NT2/D1 (cell line): ENCODE data around the gene PSMG1.

Experiments
- DNase-seq: peaks from one replicate; pipeline ENCODE4 v3.0.0-alpha.2; 2011; ENCODE audit warnings: low read depth, low spot score
- H3K27me3 ChIP-seq: 2 replicates; pipeline ENCODE4 v1.6.0; 2011; ENCODE audit warnings: mild to moderate bottlenecking; ENCODE audit not compliant: insufficient read length, insufficient read depth
- H3K36me3 ChIP-seq: 2 replicates; pipeline ENCODE4 v1.6.1; 2011; ENCODE audit warnings: mild to moderate bottlenecking, low read length, mixed read lengths; ENCODE audit not compliant: insufficient read depth, insufficient read length
- H3K4me1 ChIP-seq: 2 replicates; pipeline ENCODE4 v1.5.1; 2011; ENCODE audit not compliant: insufficient read depth, insufficient read length
- H3K4me3 ChIP-seq: 2 replicates; pipeline ENCODE4 v1.5.1; 2011; ENCODE audit warnings: low read depth; ENCODE audit not compliant: insufficient read length
- H3K9ac ChIP-seq: 2 replicates; pipeline ENCODE4 v1.6.0; 2011; ENCODE audit warnings: low read depth; ENCODE audit not compliant: insufficient read length
- H3K9me3 ChIP-seq: 2 replicates; pipeline ENCODE4 v1.5.1; 2011; ENCODE audit warnings: mild to moderate bottlenecking, low read length; ENCODE audit not compliant: insufficient read depth
- SUZ12 ChIP-seq: IDR thresholded peaks from 2 replicates; pipeline ENCODE4 v1.6.1; 2011; ENCODE audit not compliant: insufficient read length, insufficient read depth; ENCODE audit errors: extremely low read depth
- YY1 ChIP-seq: IDR thresholded peaks from 2 replicates; pipeline ENCODE4 v1.6.1; 2011; ENCODE audit not compliant: insufficient read length, insufficient read depth
- ZNF274 ChIP-seq: IDR thresholded peaks from 2 replicates; pipeline ENCODE4 v1.6.1; 2011; ENCODE audit warnings: mild to moderate bottlenecking, low read depth, low read length

The PSMG1 gene

DNA sequence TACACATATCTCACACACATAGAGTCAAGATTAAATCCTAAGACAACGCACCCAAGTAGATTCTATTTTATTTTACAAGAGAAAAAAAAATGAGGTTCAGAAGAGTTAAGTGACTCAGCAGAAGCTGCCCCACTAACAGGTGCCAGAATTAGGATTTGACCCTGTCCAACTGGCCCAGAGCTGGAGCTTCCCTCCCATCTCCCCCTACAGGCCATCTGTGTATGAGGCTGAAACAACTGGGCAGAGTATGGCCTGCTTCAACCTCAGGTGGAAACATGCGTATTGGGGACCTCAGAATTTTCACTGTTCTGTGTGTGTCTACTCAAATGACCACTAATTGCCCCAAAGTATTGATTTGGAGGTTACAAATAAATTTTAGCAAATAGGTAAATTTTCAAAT, 29.9 kb downstream of the PSMG1 start:
- no peaks in the 10 kb centered on the region for H3K36me3 ChIP-seq
- H3K4me1 ChIP-seq, result no peaks in the 10 kb centered on the region
- DNase-seq, result no peak
- no peak overlapping the region for H3K9ac ChIP-seq
- H3K27me3 ChIP-seq, result no peaks in the 10 kb centered on the region
- H3K4me3 ChIP-seq, result no peak overlapping the region
- peaks cover 6% of the 10 kb centered on the region; the same call in 1 of the 2 replicates for H3K9me3 ChIP-seq
- TF ChIP-seq ZNF274, result no peak

DNA sequence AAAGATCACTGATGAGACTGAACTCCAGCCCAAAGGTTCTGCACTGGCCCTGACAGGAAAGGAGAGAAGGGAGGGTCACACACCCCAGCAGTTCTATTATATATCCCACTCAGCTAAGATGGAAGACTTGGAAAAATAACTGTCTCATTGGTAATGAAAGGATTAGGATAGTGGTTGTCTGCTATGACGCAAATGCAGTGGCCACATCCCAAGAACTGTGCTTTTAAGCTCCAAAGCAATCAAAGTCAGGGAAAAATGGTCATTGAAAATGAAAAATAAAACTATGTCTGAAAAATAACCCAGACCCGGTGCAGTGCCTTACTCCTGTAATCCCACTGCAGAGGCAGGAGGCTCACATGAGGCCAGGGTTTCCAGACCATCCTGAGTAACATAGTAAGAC, 31.0 kb downstream of the PSMG1 start:
- H3K9ac ChIP-seq, result no peak overlapping the region

DNA sequence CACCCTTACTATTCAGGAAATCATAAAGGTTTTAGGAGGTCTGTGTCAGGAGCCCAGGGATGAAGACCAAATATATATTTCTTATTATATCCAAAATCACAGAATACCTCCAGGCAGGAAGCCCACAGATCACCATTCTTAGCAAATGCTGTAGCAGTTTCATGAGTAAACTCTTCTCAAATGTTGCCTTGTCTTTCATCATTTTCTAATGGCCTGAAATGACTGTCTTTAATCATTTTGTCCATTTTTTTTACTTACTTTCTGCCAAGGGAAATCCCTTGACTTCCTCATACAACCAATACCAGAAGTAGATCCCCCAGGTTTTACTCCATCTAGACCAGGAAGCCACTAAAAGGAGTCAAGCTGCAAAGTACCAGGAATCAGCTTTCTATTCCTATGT, 32.4 kb downstream of the PSMG1 start:
- no peaks in the 10 kb centered on the region for H3K4me1 ChIP-seq
- DNase-seq, result no peak
- TF ChIP-seq SUZ12, result no peak
- no peak for TF ChIP-seq ZNF274
- no peak for TF ChIP-seq YY1
- H3K36me3 ChIP-seq, result no peaks in the 10 kb centered on the region
- no peak overlapping the region for H3K4me3 ChIP-seq
- no peaks in the 10 kb centered on the region for H3K27me3 ChIP-seq
- H3K9me3 ChIP-seq, result peaks cover 2% of the 10 kb centered on the region; the same call in 1 of the 2 replicates
- H3K9ac ChIP-seq, result no peak overlapping the region

More for the DNA sequence above, 31.0 kb downstream of the PSMG1 start:
- H3K9me3 ChIP-seq, result peaks cover 6% of the 10 kb centered on the region; the same call in 1 of the 2 replicates
- H3K4me1 ChIP-seq, result no peaks in the 10 kb centered on the region
- no peak for DNase-seq
- H3K36me3 ChIP-seq, result no peaks in the 10 kb centered on the region
- H3K27me3 ChIP-seq, result no peaks in the 10 kb centered on the region
- H3K4me3 ChIP-seq, result no peak overlapping the region
- TF ChIP-seq YY1 (no peak), ZNF274 (no peak), SUZ12 (no peak)

DNA sequence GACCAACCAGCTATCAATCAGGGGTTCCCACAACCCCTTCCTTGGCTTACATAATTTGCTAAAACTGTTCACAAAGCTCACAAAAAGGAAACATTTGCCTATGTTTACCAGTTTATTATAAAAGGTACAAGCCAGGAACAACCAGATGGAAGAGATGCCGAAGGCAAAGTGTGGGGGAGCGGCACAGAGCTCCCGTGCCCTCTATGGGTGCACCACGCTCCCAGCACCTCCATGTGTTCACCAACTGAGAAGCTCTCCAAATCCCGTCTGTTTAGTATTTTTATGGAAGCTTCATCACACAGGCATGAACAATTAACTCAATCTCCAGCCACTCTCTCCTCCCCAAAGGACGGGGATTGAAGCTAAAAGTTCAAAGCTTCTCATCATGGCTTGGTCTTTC, 32.9 kb downstream of the PSMG1 start:
- TF ChIP-seq YY1, result no peak
- no peak for TF ChIP-seq SUZ12
- TF ChIP-seq ZNF274, result no peak
- no peak for DNase-seq
- Histone ChIP-seq H3K9me3 (no peaks in the 10 kb centered on the region), H3K4me3 (no peak overlapping the region), H3K36me3 (no peaks in the 10 kb centered on the region), H3K9ac (no peak overlapping the region), H3K4me1 (no peaks in the 10 kb centered on the region), H3K27me3 (no peaks in the 10 kb centered on the region)

DNA sequence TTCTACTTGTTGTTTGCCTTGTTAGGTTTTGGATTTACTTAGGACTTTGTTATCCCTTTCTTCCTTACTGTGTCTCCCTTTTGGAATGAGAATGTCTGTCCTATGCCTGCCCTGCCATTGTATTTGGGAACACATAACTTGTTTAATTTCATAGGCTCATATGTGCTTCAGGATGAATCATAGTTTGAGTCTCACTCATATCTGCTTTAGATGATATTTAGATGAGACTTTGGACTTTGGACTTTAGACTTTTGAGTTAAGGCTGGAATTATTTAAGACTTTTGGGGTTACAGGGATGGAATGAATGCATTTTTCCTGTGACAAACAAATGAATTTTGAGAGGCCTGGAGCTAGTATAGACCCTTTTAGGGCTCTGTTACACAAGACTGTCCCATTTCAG, 33.4 kb downstream of the PSMG1 start:
- H3K9ac ChIP-seq, result no peak overlapping the region
- no peaks in the 10 kb centered on the region for H3K4me1 ChIP-seq
- no peak overlapping the region for H3K4me3 ChIP-seq
- H3K9me3 ChIP-seq, result no peaks in the 10 kb centered on the region; the same call in 1 of the 2 replicates
- no peak for TF ChIP-seq YY1
- H3K36me3 ChIP-seq, result no peaks in the 10 kb centered on the region
- DNase-seq, result no peak
- no peaks in the 10 kb centered on the region for H3K27me3 ChIP-seq

DNA sequence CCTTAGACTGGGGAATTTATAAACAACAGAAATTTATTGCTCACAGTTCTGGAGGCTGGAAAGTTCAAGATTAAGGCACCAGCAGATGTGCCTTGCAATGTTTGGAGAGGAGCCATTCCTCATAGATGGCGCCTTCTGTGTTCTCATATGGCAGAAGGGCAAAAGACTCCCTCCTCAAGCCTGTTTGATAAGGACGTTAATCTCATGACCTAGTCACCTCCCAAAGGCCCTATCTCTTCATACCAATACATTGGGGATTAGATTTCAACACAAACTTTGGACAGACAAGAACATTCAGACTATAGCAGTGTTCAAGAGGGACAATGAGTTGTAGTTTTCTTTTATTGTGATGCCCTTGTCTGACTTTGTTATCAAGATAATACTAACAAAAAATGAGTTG, 34.3 kb downstream of the PSMG1 start:
- no peaks in the 10 kb centered on the region for H3K4me1 ChIP-seq
- no peaks in the 10 kb centered on the region; the same call in 1 of the 2 replicates for H3K9me3 ChIP-seq
- H3K36me3 ChIP-seq, result no peaks in the 10 kb centered on the region
- no peak overlapping the region for H3K4me3 ChIP-seq
- no peak for DNase-seq
- H3K27me3 ChIP-seq, result no peaks in the 10 kb centered on the region
- TF ChIP-seq ZNF274 (no peak), YY1 (no peak), SUZ12 (no peak)
- no peak overlapping the region for H3K9ac ChIP-seq

DNA sequence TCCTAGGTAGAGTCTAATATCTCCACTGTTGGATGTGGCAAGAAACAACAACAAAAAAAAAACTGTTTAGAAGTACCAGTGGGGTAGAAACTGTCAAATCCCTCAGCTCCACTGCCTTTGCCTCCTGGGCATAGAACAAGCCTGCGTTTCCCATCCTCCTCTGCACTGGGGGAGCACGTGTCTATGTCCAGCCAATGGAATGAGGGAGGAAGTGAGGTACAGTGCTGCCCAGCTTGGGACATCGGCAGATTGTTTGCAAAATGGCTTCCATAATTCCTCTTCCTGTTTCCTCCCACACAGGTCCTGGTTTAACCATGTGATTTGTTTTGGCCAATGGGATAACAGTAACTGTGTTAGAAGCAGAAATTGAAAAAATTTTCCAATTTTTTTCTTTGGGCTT, 39.1 kb downstream of the PSMG1 start:
- Histone ChIP-seq H3K27me3 (no peaks in the 10 kb centered on the region), H3K9me3 (no peaks in the 10 kb centered on the region; the same call in 1 of the 2 replicates), H3K36me3 (no peaks in the 10 kb centered on the region), H3K4me1 (no peaks in the 10 kb centered on the region), H3K4me3 (no peak overlapping the region), H3K9ac (no peak overlapping the region)
- no peak for DNase-seq
- TF ChIP-seq YY1, result no peak
- no peak for TF ChIP-seq ZNF274
- no peak for TF ChIP-seq SUZ12

DNA sequence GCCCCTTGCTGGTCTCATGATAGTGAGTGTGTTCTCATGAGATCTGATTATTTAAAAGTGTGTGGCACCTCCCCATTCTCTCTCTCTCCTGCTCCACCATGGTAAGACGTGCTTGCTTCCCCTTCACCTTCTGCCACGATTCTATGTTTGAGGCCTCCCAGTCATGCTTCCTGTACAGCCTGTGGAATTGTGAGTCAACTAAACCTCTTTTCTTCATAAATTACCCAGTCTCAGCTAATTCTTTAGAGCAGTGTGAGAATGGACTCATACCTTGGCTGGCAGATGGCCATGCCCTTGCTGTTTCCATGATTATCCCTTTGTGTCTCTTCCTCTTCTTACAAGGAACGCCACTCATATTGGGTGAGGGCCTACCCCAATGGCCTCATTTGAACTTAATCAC, 40.3 kb downstream of the PSMG1 start:
- H3K9me3 ChIP-seq, result no peaks in the 10 kb centered on the region; the same call in 1 of the 2 replicates
- H3K27me3 ChIP-seq, result no peaks in the 10 kb centered on the region
- TF ChIP-seq YY1 (no peak), SUZ12 (no peak), ZNF274 (no peak)
- no peak for DNase-seq
- no peaks in the 10 kb centered on the region for H3K36me3 ChIP-seq
- no peak overlapping the region for H3K4me3 ChIP-seq
- no peaks in the 10 kb centered on the region for H3K4me1 ChIP-seq
- no peak overlapping the region for H3K9ac ChIP-seq
